Prostate gland (tissue), 2 donors: ENCODE measurements around the gene RRP1B.

ENCODE experiments used
- POLR2A ChIP-seq: fragments of 450-650 bp; IDR thresholded peaks from one replicate; pipeline ENCODE4 v1.6.1; 2016; ENCODE audit warnings: antibody characterized with exemption, mild to moderate bottlenecking
- POLR2AphosphoS5 ChIP-seq: sonication (generic); formaldehyde crosslinking; IDR thresholded peaks from one replicate; pipeline ENCODE4 v1.6.1; 2017; ENCODE audit warnings: antibody characterized with exemption
- TF ChIP-seq, protein P1 (sequence below), 4 experiments: fragments of 200-600 bp in 2 of 4; fragments of 450-650 bp in 2 of 4; sonication (generic) in 2 of 4; IDR thresholded peaks; 1 replicate in 3 of 4; 2 replicates in 1 of 4; pipeline ENCODE4 v1.5.1; 2016 to 2019; ENCODE audit warnings: antibody characterized with exemption in 4 of 4, mild to moderate bottlenecking in 2 of 4, moderate library complexity in 2 of 4

DNA sequence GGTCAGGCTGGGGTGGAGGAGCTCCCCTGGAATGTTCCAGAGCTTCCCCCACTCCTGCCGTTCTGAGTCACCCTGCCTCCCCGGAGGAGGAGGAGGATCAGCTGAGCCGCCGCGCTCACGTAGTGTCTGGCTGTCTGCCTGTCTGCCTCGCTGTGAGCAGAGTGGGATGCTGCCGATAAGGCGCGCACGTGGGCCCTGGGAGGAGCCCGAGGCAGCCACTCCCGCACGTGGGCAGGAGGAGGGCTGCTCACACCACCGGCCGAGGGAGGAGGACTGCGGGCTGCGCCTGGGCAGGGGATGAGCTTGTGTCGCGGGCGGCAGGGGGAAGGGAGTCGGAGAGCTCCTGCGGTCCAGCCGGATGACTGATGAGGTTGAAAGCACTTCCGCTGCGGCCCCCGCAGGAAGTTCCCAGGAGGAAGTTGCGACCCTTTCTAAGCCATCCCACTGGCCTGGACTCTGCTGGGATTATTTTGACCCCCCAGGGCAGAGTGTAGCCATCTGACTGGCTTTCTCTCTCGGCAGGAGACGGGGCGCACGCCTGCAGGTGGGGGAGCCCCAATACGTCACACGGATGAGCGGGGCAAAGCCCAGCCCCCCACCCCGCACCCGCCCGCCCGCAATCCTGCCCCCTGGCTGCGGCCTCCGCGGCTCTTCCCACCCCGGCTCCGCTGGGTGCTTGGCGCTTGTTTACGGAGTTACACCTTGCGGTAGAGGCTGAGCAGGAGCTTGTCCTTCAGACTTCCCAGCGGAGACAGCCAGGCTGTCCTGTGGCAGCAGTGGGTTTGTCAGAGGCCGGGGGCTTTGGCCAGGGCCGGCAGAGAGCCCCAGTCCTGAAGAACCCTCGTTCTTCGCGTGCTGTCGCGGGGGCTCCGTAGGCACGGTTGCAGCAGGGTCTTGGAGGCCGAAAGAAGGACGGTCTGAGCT is 69.4 kb downstream of the RRP1B start:
- TF ChIP-seq, protein P1, sequence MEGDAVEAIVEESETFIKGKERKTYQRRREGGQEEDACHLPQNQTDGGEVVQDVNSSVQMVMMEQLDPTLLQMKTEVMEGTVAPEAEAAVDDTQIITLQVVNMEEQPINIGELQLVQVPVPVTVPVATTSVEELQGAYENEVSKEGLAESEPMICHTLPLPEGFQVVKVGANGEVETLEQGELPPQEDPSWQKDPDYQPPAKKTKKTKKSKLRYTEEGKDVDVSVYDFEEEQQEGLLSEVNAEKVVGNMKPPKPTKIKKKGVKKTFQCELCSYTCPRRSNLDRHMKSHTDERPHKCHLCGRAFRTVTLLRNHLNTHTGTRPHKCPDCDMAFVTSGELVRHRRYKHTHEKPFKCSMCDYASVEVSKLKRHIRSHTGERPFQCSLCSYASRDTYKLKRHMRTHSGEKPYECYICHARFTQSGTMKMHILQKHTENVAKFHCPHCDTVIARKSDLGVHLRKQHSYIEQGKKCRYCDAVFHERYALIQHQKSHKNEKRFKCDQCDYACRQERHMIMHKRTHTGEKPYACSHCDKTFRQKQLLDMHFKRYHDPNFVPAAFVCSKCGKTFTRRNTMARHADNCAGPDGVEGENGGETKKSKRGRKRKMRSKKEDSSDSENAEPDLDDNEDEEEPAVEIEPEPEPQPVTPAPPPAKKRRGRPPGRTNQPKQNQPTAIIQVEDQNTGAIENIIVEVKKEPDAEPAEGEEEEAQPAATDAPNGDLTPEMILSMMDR (IDR thresholded peaks at IDR 0.05) = peak in 3 of 4 experiments; percentile 28 to 41 (median 29)
- TF ChIP-seq POLR2AphosphoS5 (peak; percentile 99), POLR2A (peak; percentile 85)
